H54 (cell line): ENCODE results near the gene FAM89B.

ENCODE experiments used
- DNase-seq: peaks from one replicate; pipeline ENCODE4 v3.0.0; 2011; ENCODE audit warnings: low spot score, mixed read lengths; ENCODE audit not compliant: insufficient read length
- FAIRE-seq: peaks from 3 replicates; lab custom pipeline; 2011; peaks lifted over from hg19 to GRCh38; lab: Jason Lieb, UNC
- POLR2A ChIP-seq: IDR thresholded peaks from 2 replicates; pipeline ENCODE4 v1.6.1; 2011; ENCODE audit warnings: low read depth, mild to moderate bottlenecking, low read length

Gene FAM89B

DNA sequence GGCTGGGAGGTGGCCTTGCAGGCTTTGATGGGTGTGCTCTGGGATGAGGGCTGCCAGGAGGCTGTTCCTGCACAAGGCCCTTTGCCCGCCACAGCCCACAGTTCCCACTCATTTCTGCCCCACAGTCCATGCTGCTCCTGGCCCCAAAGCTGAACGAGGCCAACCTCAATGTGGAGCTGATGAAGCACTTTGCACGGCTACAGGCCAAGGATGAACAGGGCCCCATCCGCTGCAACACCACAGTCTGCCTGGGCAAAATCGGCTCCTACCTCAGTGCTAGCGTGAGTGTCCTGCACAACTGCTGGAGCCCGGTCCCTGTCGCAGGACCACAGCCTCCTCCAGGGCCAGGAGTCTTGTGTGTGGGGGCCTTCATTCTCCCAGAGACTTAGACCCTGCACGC, 37.2 kb upstream of the FAM89B start:
- TF ChIP-seq POLR2A: no peak
- no peak for FAIRE-seq
- no peak for DNase-seq

DNA sequence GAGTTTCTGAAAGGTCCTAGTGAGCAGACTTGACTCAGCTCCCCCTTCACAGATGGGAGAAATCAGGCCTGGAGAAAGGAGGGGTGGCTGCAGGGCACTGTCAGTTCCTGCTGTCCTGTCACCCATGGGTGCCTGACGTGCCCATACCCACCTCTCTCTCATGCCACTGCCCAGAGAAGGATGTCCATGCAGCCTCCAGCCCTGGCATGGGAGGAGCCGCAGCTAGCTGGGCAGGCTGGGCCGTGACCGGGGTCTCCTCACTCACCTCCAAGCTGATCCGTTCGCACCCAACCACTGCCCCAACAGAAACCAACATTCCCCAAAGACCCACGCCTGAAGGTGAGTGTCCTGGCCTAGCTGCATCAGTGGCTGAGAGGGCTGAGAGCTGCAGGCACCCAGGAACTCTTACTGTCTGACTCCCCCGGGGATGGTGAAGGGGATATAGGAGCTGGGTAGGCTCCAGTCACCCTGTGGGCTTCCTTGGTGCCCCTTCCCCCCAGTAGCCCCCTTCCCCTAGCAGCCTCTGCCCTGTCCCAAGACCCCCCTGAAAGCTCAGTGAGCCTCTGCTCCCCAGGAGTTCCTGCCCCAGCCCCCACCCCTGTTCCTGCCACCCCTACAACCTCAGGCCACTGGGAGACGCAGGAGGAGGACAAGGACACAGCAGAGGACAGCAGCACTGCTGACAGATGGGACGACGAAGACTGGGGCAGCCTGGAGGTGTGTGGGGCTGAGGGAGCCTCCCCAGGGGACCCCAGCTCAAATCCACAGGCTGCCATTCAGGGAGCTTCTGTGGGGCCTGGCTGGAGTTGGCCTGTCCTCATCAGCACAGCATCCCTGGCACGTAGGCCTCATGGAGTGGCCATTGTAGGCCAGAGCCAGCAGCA, 35.7 kb upstream of the FAM89B start:
- no peak for TF ChIP-seq POLR2A
- DNase-seq (no peak), FAIRE-seq (no peak)

DNA sequence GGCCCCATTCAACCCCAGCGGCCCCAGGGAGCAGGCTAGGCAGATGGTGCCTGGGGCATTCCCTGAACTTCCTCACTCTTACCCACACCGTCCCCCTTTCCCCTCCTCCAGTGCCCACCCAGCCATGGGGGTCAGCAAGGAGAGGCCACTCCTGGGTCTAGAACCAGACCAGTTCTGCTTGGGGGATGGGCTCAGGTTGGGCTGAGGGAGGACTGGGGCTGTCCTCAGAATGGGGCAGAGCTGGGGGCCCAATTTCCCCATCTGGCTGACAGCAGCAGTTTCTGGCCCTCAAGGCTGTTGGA, 35.1 kb upstream of the FAM89B start:
- DNase-seq (no peak), FAIRE-seq (no peak)
- TF ChIP-seq POLR2A: no peak

DNA sequence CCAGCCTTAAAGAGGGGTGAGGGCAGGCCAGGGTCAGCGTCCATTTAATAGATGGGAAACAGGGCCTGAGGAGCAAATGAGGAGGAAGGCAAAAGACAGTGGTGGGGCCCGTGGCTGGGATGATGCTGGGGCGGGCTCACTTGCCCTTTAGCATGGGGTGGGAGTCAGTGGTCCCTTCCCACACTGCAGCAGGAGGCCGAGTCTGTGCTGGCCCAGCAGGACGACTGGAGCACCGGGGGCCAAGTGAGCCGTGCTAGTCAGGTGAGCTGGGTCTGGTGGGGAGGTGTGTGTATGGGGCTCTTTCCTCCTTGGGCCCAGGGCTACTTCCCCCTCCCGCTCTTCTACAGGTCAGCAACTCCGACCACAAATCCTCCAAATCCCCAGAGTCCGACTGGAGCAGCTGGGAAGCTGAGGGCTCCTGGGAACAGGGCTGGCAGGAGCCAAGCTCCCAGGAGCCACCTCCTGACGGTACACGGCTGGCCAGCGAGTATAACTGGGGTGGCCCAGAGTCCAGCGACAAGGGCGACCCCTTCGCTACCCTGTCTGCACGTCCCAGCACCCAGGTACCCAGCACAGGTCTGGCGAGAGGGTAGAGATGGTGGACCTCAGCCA, 34.6 kb upstream of the FAM89B start:
- TF ChIP-seq POLR2A: no peak
- DNase-seq: no peak
- no peak for FAIRE-seq

DNA sequence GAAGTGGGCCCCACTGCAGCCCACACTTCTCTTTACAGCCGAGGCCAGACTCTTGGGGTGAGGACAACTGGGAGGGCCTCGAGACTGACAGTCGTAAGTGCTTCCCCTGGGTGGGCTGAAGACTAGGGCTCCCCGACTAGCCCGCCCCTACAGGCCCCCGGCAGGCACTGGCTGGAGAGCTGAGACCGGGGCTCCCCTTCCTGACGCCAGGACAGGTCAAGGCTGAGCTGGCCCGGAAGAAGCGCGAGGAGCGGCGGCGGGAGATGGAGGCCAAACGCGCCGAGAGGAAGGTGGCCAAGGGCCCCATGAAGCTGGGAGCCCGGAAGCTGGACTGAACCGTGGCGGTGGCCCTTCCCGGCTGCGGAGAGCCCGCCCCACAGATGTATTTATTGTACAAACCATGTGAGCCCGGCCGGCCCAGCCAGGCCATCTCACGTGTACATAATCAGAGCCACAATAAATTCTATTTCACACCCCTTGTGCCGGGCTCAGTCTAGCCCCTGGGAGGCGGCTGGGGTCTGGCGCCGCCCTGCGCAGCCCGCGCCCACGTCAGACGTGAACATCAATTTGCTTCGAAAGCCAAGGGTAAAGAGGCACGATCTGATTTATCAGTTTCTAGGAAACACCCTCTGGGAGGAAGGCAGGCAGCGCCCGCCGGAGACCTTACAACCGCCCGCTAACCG, 34.0 kb upstream of the FAM89B start:
- no peak for TF ChIP-seq POLR2A
- no peak for FAIRE-seq
- no peak for DNase-seq

DNA sequence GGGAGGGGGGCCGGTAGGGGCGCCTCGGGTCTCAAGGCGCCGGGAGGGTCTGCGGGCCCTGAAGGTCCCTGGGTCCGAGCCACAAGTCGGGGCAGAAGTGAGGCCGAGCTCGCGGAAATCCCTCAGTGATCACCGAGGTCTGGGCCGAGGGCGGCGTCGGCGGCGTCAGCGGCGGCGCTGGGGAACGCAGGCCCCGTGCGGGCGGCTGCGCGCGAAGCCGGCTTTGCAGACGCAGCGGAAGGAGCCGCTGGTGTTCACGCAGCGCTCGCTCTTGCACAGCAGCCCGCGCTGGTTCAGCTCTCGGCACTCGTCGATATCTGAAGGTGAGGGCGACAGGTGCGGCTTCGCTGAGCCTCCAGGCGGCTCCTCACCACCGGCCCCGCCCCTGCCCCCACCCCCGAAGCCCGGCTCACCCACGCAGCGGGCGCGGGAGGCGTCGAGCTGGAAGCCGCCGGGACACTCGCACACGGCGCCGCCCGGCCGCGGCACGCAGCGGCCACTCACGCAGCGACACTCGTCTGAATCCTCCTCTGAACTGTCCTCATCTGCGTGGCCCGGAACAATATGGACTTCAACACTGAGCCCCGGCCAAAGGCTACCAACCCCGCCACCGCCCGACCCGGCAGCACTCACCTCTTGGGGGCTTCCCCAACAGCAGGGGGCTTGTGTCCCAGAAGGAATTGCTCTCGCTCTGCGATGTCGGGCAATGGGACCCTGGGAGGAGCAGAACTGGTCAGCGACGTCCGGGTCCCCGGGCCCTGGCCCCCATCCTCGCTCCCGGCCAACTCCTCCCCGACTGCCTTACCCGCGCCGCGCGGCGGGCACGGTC, 33.2 kb upstream of the FAM89B start:
- DNase-seq: no peak
- no peak for TF ChIP-seq POLR2A
- no peak for FAIRE-seq

DNA sequence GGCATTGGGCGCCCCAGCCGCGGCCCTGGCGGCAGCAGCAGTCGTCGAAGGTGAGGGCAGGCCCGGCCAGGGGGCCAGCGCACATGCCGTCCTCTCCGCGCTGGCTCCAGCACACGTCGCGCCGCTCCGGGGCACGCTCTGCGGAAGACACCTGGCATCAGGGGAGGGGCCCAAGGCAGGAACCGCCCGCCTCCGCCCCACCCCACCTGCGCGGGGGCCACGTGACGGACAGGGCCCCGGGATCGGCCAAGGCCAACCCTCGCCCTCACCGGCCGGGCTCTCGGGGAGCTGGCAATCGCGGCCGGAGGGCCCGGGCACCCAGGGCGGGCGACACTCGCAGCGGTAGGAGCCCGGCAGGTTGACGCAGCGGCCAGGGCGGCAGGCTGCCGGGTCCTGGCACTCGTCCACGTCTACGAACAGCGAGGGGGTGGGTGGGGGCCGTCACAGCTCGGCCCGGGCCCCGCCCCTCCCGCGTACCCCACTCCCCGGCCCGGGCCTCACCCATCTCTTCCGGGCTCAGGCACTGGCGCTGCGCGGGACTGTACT, 32.5 kb upstream of the FAM89B start:
- no peak for DNase-seq
- FAIRE-seq: no peak
- TF ChIP-seq POLR2A: no peak

DNA sequence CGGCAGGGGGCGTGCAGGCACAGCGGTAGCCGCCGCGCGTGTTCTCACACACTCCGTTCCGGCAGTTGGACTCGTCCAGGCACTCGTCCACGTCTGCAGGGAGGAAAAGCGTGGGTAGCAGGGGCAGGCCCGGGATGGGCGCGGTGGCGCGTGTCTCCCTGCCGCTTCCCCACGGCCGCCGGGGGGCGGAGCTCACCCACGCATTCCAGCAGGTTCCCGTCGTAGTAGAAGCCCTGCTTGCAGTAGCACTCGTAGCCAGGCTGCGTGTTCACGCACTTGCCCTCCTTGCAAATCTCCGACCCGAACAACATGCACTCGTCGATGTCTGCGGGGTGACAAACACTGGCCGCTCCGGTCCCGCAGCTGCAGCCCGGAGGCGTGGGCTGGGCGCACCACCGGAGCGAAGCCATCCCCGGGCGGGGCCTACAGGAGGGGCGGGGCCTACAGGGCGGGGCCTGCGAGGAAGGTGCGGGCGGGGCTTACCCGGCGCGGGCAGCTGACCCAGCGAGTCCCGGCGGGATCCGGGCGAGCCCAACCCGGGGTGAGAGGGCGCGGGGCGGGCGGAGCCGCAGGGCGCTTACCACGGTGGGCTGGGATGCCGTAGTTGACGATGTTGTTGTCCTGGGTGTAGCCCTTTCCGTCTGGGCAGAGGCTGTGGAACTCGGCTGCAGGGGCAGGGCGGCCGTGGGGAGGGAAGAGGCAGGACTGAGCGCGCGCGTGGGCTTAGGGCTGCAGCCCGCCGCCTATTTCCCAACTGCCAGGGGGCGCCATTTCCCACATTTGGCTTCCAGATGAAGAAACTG, 31.8 kb upstream of the FAM89B start:
- TF ChIP-seq POLR2A: no peak; the same call in 1 of the 2 replicates
- DNase-seq (peak; percentile 98), FAIRE-seq (no peak)

DNA sequence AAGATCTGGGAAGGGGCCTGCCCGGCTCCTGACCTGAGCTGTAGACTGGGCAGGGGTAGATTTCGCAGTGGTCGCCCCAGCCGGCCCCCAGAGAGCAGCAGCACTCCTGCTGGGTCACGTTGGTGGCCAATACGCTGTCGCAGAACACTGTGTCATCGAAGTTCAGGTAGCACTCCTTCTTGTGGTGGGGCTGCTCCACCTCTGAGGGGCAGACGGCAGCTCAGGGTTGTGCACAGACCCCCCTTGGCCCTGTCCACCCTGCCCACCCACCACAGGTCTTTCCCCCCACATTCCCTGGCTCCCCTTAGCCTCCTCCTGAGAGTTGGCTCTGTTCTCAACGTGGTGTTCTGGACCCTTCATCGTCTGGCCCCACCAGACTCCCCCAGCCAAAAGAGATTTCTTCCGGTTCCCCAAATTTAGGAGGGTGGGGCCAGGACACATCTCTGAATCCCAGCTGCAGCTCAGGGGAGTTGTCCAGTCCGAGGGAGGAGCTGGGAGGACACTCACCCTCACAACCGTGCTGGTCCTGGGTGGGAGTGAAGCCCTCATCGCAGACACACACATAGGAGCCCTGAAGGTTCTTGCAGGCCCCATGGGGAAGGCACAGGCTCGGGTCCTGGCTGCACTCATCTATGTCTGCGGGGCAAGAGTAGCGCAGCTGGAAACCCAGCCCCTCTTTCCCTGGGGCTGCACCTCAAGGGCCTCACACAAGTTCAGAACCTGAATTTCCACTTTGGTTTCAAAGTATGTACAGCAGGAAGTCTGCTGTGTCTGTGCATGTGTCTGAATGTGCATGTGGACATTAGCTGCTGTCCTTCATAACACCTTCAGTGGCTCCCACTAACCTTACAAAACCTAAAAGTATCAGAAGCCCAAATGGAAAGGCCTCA, 31.0 kb upstream of the FAM89B start:
- DNase-seq (no peak), FAIRE-seq (no peak)
- TF ChIP-seq POLR2A: no peak

DNA sequence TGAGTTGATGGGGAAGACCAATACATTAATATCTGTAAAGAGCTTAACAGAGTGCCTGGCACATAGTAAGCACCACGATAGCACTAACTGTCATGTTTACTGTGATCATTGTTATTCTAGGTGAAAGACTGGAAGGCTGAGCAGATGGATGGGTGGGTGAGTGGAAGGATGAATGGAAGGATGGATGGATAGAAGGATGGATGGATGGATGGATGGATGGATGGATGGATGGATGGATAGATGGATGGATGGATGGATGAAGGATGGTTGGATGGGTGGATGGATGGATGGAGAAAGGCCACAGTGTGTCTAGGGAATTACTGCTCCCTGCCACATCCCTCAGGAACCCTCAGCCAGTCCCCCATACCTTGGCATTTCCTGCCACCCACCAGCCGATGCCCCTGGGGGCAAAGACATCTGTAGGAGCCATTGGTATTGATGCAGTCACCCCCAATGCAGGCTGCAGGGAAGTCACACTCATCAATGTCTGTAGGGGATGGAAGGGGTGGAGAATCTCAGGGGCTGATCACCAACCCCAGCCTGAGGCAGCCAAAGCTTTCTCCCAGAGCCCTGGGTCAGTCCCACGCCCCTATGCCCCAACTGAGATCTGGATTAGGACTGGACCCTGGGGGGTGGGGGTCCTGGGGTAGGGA, 29.5 kb upstream of the FAM89B start:
- FAIRE-seq (no peak), DNase-seq (no peak)
- TF ChIP-seq POLR2A: no peak

DNA sequence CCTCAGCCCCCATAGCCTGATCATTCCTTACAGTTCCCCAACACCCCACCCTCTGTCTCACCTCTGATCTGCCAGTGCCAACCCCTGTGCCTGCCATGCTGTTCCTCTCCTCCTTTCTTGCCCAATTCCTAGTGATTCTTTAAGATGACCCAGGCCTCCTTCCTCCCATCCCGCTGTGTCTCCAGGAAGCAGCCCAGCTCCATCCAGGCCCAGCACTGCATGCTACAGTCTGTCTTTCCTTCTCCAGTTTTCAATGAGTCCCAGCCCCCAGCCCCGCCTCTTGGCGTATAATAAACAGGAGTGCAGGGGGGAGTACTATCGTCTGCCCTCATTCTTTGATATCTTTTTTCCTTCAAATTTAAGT, 26.5 kb upstream of the FAM89B start:
- no peak for FAIRE-seq
- no peak for DNase-seq
- TF ChIP-seq POLR2A: no peak
